Fibroblast of peridontal ligament (primary cell): Measurements from ENCODE around the gene HTR5A.

Experiments
- DNase-seq: peaks from one replicate; pipeline ENCODE4 v3.0.0-alpha.2; 2010; ENCODE audit errors: extremely low read depth

Gene HTR5A

DNA sequence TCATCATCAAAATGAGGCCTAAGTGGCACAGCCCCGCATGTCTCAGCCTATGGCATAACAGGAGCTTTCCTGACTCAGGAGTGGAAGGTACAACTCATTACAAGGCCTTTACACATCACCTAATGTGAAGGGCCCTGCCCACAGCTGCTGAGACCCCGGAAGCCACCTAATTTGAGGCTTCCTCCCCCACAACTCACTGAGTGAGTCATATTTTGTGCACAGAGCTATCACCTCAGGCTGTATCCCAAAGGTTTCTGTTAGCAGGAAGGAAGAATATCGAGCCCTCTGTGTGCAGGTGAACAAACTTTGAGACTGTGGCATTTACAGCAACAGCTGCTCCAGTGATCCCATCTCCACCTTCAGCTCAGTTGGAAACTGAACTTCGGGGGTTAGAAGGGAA lies 20.6 kb downstream of the HTR5A start:
- DNase-seq: no peak

DNA sequence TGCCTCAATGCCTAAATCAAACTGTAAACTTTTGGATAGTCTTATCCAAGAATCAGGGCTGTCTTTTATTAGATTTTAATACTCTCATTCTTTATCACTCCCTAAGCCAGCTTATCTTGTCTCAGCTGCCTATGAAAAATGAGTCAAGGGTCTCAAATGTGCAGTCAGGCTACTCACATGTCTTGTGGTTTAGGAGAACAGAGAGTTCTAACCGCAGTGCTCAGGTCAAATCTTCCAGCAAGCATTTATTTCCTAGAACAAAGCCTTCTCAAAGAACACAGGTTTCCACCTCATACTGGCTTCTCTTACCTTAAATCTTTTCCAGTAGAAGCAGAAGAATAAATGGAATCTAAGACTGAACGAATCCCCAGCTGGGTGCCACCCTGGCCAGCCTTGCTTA lies 23.5 kb downstream of the HTR5A start:
- no peak for DNase-seq

DNA sequence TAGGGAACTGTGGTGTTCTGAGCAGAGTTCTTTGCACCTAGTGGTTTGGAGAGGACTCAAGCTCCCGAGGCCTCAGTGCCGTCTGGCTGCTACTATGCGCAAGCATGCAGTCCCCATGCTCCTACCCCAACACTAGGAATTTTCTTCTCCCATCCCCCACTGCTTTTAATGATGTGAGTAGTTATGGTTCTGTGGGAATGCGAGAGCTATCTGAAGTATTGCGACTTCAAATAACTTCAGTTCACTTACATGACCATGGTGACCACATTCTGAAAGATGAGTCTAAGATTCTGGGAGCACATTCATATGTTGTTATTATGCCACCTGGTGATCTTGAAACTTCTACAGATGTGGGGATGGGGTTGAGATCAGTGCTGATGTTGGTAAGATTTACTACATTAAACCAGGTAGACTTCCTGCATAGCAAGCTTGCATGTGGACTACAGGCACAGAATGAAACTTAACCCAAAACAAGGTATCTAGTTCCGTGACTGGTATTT lies 24.6 kb downstream of the HTR5A start:
- no peak for DNase-seq

DNA sequence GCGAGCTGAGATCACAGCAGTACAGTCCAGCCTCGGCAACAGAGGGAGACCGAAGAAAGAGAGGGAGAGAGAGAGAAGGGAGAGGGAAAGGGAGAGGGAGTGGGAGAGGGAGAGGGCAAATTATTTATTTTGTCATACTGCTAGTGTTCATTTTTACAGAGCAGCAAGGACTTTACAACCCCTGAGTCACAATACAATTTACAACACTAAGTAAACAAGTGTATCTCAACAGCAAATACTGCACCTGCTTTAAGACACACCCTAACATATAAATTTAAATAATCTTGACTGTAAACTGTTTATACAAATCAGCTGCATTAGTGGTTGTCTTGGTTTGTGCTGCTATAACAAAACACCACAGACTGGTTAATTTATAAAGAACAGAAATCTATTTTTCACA lies 27.2 kb downstream of the HTR5A start:
- DNase-seq: no peak

DNA sequence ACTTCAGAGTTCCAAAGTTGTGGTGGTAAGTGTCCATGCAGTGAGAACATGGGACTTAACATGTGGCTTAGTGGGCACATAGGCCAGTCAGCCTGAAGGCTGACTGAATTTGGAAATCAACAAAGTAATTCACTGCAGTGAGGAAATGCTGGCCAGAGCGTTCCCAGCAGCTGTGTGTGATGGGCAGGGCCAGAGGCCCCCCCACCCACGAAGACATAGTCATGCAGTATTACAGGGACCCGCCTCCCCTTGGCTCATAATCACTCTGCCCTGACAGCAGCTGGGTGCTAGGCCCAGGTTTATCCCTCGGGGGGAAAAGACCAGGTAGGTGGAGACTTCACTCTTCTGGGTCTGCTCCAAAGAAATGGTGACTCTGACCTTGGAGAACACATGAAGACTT lies 33.7 kb downstream of the HTR5A start:
- no peak for DNase-seq

DNA sequence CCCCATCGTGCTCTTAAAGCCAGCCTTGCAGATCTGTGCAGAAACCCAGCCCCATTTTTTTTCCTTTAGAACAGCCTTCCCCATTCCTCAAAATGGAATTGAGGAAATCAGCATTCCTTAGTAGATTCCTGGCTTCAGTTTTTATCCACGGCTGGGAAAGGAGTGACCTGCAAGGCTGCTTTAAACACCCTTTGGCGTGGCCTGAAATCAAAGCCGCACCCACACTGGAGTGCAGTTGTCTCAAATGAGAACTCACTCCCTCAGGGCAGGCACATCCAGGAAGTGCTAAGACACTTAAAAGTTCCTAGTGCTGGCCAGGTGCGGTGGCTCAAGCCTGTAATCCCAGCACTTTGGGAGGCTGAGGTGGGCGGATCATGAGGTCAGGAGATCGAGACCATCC lies 34.8 kb downstream of the HTR5A start:
- DNase-seq: no peak

DNA sequence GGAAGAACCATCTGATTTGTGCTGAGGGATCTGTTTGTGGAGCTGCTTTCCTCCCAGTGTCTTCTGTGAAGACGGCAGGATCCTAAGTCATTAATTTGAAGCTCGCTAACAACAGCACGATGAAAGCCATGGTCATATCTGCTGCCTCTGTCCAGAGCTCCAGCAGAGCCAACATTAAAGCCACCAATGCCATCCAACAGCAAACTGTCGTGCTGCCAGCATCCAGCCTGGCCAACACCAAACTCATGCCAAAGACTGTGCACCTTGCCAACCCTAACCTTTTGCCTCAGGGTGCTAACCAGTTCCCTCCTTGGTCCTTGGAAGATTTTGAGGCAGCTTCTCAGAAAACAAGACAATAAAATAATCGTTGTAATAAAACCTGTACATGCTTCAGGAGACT lies 36.2 kb downstream of the HTR5A start:
- no peak for DNase-seq

DNA sequence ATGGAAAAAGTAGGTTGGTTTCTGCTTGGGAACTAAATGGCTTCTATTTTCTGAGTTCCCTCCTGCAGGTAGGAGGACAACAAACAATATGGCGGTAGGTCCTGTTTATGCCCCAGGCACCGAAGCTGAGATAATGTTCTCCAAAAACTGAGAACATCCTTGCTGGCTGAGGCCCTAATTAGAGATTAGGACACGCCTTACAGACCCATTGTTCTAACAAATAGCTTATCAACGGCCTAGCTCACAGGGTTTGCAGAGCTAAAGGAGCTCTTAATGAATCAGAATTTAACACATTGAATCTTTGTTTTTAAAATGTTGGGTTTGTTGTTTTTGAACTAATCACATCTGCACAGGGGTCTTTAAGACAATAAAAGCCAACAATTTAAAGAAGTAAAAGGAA lies 37.0 kb downstream of the HTR5A start:
- DNase-seq: no peak

DNA sequence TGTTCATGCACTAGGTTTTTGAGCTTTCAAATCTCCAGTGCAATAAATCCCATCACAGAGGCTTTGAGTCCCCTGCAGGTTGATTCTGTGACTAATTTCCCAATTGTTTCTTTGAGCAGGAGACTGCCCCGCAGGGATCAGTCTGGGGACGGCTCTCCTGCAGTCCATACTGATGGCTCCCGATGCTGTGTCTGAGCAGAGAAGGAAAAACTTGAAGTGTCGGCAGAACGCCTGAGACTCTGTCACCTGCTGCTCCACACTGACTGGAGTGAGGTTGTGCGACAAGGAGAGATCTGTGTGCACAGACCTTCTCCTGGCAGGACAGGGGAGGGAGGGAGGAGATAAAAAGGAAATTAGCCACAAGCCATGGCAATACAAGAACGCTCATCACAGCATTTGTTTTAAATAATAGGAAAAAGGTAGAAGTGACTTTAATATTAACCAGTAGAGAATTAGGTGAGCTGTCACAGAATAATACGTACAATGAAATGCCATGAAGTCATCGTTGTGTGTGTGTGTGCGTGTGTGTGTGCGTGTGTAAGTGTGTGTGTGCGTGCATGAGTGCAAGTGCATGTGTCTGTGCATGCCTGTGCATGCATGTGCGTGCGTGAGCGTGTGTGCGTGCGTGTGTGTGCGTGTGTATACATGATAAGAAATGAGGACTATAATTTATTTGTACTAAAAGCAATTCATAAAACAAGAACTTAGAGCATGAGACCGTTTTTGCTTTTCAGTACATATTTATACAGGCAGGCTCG lies 38.2 kb downstream of the HTR5A start:
- no peak for DNase-seq

DNA sequence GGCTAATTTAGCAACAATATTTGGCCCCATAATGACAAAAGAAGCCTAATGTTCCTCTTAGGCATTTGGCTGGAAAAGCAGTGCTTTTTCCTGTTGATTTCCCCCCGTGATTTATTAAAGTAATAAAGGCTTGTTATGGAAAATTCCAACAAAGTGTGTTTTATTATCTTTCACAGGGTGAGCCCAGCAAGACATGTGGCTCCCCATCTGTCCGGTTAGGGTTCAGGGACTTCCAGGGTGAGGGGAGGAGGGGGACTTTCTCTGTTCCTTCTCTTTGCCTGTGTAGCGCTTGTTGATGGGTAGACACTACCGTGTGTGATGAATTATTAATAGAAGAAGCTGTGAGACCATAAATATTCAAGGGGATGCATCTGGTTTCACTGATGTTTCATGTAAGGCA lies 39.0 kb downstream of the HTR5A start:
- no peak for DNase-seq

DNA sequence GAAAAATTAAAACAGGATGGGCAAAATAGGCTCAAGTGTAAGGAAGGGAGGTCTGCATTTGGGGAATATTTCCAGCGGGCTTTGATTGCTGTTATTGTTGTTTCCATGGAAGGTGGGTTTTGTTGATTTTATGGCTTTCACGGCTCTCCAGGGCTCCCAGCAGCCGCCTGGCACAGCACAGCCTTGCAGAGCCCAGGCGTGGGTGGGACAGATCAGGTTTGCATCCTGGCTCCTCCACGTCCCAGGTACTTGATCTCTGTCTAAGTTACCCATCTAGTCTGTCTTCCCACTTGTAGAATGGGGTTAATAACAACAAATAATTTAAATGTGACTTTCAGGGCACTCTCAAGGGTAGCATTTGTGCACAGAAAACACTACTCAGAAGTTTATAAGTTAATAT lies 45.2 kb downstream of the HTR5A start:
- DNase-seq: no peak

DNA sequence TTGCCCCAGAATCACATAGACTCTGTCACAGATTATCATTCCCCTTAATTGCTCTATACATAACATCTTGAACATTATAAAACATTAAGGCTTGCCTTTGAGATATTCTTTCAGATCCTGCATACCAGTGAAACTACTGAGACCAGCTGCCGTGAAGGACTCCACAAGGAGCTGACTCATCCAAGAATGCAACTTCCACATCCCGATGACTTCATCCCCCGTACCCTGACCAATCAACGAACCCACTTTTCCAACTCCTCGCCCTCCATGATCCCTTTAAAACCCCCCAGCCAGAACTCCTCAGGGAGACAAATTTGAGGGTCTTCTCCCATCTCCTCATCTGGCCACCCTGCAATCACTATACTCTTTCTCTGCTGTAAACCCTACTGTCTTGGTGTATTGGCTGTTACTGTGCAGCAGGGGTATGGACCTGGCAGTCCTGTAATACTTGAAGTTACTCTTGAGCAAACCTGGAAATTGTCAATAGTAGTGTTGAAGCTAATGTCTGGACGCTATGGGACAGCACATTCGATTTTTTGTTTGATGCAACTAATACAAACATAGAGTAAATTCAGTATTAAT lies 49.8 kb downstream of the HTR5A start:
- no peak for DNase-seq

DNA sequence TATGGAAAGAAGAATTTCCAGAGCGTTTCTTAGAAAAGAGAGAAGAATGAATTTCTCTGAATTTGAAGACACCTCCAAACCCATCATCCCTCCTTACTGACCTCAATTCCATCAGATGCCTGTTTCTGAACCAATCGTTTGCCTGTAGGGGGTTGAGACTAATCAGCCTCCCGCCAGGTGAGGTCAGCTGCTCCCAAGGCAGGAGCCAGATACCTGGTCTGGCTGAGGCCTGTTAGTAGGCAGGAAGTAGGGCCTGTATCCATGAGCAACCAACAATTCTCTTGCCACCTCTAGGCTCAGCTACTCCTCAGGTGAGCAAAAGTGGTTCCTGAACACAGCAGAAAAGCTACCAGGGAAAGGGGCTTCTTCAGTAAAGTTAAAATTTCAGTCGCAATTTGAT lies 50.3 kb downstream of the HTR5A start:
- no peak for DNase-seq

DNA sequence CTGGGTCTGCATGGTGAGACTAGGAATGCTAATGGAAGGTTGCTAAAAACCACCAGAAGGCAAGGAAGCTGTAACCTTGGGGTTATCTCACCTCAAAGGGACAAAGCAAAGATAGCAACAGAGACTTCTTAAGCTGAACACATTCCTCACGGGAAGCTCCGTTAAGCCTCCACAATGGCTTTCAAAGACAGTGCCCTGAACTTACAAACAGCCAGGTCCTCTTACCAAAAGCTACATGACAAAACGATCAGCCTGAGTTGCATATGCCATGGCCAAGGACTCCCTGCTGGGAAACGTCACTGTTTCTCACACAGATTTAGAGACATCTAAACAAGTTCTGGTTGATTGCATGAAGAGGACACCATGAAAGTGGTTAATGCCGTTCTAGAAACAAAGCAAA lies 52.7 kb downstream of the HTR5A start:
- DNase-seq: no peak

DNA sequence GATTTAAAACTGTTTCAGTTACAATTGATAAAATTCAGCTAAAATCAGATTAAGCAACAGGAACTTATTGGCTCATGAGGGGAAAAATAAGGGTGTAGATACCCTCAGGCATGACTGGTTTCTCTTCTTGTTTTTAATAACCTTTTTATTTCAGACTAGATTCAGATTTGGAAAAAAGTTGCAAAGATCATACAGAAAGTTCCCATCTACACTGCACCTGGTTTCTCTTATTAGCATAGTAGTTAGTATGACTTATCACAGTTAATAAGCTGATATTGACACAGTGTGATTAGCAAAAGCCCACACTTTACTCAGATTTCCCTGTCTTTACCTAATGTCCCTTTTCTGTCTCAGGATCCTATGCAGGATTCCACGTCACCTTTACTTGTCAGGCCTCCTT lies 53.3 kb downstream of the HTR5A start:
- DNase-seq: no peak

DNA sequence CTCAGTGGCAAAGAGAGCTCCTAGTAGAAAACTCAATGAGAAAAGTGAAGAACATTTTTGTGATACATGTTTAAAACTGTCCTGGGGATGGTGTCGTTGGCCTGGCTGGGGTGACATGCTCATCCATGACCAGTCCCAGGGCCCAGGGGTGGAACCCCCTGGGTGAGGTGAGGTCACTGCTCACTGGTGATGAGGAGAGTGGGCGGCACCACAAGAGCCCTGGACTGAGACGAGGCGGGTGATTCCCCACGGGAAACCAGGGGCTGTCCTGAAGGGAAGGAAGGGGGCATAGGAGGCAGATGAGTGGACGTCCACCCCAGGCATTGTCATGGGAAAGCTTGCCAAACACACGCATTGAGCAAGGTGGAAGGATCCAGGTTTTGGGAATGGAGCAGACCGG lies 54.6 kb downstream of the HTR5A start:
- DNase-seq: no peak

DNA sequence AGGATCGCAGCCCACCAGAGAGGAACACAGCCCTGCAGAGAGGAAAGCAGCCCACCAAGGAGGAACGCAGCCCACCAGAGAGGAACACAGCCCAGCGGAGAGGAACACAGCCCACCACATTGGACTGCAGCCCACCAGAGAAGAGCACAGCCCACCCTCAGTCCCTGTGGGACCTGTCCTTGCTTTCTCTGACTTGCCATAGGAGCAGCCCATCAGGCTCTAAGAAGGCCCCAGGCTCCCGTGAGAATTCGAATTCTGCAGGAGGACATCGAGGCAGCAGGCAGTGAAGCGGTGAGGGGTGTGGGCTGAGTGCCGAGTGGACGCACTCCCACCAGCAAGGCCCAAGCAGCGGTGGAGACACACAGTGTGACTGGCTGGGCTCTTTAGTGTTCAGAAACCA lies 59.1 kb downstream of the HTR5A start:
- no peak for DNase-seq

DNA sequence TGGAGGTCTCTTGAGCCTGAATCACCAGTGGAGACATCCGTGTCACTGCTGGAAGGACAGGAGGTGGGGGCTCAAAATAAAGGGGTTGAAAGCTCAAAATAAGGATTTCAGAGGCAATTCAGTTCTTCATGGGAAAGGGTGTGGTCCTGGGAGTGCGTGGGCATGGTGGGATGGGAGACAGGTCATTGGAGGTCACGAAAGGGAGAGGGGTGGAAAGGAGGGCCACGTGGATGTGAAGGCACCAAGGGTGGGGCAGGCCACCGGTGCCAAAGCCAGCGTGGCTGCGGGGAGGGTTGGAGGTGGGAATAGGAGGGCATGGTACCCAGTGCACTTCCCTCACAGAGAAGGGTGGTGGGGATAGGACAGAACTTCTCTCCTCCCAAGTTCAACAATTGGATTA lies 59.7 kb downstream of the HTR5A start:
- DNase-seq: no peak

DNA sequence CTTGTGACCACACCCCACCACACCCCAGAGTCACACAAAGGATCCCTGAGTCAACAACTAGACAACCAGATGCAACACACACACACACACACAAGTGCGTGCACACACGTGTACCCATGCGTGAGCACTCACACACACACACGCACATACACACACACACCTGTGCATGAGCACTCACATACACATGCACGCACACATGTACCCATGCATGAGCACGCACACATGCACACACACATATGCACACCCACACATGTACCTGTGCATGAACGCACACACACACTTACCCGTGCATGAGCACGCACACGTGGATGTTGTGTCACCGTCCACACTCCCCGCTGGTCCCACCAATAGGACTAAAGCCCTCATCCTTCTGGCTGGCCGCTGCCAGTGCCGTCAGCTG lies 60.4 kb downstream of the HTR5A start:
- no peak for DNase-seq

DNA sequence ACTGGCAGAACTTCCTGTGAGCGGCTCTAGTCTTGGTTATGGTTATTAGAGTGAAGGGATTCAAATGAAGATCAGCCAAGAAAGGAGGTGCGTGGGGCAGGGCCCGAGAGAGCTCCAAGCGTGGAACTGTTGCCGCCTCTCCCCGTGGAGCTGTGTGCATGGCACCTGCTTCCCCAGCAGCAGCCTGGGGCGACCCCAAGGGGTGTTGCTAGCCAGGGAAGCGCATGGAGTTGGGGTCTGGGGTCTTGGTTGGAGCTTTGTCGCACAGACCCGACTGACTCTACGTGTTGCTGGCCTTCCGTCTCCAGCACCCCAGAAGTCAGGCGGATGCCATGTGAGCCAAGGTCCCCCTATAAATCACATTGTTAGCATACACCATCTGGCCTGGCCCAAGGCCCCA lies 61.0 kb downstream of the HTR5A start:
- no peak for DNase-seq

DNA sequence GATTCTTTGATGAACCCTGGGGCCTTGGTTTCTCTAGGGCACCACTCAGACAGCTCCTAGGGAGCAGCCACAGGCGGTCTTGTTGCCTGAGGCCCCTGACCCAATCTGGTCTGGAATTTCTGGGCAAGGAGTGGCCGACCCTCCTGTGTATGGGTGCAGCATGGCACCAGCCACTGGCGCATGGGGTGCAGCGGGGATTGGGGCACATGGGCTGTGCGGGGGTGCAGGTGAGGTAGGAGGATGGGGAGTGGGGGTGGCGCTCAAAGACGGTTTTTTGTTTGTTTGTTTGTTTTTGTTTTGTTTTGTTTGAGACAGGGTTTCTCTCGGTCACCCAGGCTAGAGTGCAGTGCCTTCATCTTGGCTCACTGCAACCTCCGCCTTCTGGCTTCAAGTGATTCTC lies 62.3 kb downstream of the HTR5A start:
- DNase-seq: no peak

DNA sequence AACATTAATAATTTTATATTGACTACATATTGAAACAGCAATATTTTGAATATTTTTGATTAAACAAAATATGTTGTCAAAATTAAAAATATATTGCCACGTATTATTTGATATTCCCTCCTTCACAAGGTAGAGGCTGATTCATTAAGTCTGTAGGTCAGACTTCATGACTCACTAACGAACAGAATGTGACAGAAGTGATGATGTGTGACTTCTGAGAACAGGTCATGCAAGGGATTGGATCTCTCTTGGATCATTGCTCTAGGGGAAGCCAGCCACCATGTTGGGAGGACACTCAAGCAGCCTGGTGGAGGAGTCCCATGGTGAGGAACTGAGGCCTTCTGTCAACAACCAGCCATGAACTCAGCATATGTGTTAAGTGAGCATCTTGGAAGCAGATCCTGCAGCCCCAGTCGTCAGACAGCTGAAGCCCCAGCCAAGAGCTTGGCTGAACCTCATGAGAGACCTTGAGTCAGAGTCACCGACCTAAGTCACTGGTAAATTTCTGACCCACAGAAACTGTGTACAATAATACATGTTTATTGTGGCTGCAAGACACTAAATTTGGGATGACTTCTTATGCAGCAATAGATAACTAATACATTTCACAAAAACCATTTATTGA lies 66.6 kb downstream of the HTR5A start:
- no peak for DNase-seq
